NK-92 treated with Interleukin-12 subunit alpha and Interleukin-12 subunit beta, amount 100 ng/mL, for 24 hours (cell line): ENCODE data around the gene OTOF.

Source experiments
- DNase-seq: peaks from one replicate; lab custom pipeline; 2025; lab: John Stamatoyannopoulos, UW

OTOF gene

GRCh38 chr2:26407526-26407925, 70.4 kb downstream of the OTOF start:
- DNase-seq = no peak
